ENCODE data around the gene AZU1.

AZU1 gene

GRCh38 chr19:827710-828321, at the start of gene AZU1:
TSS of gene AZU1 (plus strand) at chr19:827837. CDS start at chr19:827847, 10 bp downstream.
- no peak for DNase-seq (ENCODE audit: low read depth)

DNA sequence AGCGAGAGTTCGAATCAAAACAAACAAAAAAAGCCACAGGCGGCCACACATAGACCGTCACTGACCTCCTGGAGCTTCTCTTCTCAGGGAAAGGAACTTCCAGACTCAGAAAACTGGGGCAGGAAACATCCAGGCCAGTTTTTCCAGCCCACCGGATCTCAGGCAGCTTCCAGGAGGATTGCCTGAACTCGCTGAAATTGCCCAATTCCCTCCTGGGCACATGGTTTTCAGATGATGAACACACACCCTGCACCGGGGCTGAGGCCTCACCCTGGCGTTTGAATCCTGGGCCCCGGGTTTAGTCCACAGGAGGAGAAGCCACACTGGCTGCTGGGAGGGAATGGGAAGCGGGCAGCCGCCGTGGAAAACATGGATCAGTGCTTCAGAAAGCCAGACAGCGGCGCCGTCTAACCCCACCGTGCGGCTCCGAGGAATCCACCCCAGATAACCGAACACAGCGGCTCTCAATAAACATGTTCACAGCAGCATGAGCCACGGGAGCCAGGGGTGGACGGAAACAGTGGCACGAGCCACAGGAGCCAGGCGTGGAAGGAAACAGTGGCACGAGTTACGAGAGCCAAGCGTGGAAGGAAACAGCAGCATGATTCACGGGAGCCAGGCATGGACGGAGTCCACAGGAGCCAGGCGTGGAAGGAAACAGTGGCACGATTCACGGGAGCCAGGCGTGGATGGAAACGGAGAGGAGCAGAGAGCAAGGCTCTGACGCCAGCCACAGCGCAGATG, 48.6 kb upstream of the AZU1 start:
- no peak for DNase-seq (ENCODE audit: low read depth)

DNA sequence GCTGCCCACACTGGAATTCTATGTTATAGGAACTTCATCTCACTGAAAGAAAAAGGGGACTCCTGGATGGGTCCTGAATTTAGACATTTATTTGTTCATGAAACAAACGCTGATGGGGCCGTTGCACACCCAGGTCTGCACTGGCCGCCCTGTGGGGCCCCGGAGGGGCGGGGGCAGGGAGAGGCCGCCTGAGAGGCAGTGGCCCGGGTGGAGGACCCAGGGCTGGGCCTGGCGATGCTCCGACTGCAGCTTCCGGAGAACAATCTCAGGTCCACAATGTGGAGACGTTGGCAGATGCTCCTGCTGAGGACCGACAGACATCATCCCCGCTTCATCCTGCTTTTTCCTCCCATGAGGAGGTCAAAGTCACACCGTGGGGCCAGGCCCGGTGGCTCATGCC, 46.7 kb upstream of the AZU1 start:
- no peak for DNase-seq (ENCODE audit: low read depth)

DNA sequence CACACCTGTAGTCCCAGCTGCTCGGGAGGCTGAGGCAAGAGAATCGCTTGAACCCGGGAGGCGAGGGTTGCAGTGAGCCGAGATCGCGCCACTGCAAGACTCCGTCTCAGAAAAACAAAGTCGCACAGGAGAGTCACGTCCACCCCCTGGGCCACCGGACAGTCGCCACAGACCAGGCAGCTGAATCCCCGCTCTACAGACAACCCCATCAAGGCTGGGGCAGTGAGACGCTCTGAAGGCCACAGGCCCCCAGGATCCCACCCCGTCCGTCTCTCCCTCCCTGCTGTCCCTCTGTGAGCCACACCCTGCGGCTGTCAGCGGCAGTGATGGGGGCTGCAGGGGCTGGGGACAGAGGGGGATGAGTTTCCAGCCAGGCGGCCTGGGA, 45.8 kb upstream of the AZU1 start:
- DNase-seq (ENCODE audit: low read depth): no peak

- DNase-seq (ENCODE audit: low read depth): no peak
These were observed 45.3 kb upstream of the AZU1 start for GRCh38 chr19:782185-782877.

GRCh38 chr19:782878-783668, 44.6 kb upstream of the AZU1 start:
- DNase-seq (ENCODE audit: low read depth): no peak

DNA sequence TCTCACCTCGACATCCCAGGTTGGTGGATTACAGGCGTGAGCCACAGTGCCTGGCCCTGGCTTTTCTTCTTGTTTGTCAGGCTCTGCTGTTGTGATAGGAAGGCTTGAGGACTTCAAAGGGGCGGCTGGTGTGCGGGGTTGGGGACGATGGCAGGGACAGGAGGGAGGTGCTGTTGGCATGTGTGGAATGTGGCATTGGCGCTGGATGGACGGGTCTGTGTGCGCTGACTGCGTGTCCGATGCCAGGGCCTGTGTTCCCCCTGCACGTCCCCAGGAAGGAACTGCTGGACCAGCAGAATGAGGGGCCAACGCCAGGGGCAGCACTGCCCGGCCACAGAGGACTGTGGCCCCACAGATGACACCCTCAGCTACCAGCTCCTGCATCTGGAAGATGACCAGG, 43.1 kb upstream of the AZU1 start:
- DNase-seq (ENCODE audit: low read depth): no peak

DNA sequence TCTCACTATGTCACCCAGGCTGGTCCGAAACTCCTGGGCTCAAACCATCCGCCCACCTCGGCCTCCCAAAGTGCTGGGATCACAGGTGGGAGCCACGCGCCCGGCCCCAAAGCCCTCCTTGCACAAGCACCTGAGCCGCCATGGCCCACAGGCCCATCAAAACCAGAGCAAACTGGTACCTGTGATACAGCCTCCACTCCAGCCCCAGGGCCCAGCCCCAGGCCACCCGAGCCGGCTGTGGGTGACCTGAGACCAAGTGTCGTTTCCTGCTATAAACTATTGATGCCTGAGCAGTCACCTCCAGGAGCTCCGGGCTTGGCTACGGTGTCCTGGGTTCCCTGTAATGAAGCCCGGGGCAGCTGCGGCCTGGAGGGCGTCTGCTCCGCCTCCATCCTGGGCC, 40.1 kb upstream of the AZU1 start:
- no peak for DNase-seq (ENCODE audit: low read depth)

DNA sequence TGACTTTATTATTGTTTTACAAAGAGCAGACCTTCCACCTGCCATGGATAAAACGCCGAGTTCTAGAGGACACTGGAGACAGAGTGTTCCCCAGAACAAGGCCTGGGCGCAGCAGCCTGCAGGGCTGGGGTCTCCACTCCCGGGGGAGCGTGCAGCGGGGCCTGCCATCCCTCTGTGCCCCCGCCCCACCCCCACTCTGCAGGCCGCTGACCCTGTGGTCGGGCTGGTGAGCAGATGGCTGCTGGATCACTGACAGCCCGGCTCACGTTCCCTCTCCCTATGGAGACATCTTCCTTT, 39.0 kb upstream of the AZU1 start:
- no peak for DNase-seq (ENCODE audit: low read depth)

GRCh38 chr19:788983-789700, 38.5 kb upstream of the AZU1 start:
- no peak for DNase-seq (ENCODE audit: low read depth)

GRCh38 chr19:789701-790060, 38.0 kb upstream of the AZU1 start:
- DNase-seq (ENCODE audit: low read depth): no peak

DNA sequence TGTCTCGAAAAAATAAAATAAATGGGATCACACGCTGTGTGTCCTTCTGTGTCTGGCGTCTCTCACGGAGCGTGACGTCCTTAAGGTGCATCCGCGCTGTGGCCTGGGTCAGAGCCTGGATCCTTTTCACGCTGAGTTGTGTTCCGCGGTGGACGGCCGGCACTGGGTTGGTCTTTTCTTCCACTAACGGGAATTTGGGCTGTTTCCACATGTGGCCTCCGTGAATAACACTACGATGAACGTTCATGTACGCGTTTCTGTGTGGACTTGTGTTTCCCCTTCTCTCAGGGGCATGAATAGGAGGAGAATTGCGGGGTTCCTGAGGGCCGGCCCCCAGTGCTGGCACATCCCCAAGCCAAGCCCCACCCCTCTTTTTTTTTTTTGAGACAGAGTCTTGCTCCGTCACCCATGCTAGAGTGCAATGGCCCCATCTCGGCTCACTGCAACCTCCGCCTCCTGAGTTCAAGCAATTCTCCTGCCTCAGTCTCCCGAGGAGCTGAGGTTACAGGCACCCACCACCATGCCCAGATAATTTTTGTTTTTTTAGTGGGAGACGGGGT, 36.5 kb upstream of the AZU1 start:
- no peak for DNase-seq (ENCODE audit: low read depth)

GRCh38 chr19:791567-792305, 35.9 kb upstream of the AZU1 start:
- no peak for DNase-seq (ENCODE audit: low read depth)

DNA sequence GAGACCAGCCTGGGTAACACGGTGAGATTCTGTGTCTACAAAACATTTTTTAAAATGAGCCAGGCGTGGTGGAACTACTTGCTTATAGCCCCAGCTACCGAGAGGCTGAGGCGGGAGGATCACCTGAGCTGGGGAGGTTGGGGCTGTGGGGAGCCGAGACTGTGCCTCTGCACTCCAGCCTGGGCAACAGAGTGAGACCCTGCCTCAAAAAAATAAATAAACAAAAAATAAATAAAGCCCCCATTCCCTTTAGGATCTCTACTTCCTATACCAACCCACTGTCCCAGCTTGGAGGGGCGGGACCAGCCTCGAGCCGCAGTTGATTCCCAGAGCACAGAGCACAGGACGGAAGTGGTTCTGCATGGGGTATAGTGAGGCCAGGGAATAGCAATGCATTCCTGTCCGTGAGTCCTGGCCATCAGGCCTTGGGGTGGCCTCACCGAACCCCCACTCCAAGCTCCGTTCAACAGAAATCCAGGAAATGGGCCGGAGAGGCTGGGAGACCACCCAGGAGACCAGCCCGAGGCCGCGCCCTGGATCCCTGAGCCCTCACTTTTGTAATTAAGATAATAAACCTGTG, 35.2 kb upstream of the AZU1 start:
- no peak for DNase-seq (ENCODE audit: low read depth)

DNA sequence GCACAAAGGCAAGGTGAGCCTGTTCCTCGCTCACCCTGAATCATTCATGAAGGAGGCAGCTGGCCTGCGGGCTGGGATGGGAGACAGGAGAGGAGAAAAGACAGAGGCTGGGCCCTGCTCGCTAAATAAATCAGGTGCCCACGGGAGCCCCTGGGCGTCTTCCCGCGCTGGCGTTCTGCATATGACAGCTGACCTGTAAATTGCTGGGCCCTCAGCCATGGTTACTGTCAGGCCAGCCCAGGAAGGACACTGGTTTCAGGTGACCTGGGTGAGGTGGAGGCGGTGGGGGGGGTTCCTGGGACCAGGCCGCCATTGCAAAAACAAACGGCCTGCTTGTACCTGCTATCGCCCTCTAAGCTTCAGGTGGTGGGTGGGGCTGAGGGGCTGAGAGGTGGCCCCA, 33.8 kb upstream of the AZU1 start:
- no peak for DNase-seq (ENCODE audit: low read depth)

- DNase-seq (ENCODE audit: low read depth): no peak
These were observed 32.5 kb upstream of the AZU1 start for GRCh38 chr19:795073-795611.

DNA sequence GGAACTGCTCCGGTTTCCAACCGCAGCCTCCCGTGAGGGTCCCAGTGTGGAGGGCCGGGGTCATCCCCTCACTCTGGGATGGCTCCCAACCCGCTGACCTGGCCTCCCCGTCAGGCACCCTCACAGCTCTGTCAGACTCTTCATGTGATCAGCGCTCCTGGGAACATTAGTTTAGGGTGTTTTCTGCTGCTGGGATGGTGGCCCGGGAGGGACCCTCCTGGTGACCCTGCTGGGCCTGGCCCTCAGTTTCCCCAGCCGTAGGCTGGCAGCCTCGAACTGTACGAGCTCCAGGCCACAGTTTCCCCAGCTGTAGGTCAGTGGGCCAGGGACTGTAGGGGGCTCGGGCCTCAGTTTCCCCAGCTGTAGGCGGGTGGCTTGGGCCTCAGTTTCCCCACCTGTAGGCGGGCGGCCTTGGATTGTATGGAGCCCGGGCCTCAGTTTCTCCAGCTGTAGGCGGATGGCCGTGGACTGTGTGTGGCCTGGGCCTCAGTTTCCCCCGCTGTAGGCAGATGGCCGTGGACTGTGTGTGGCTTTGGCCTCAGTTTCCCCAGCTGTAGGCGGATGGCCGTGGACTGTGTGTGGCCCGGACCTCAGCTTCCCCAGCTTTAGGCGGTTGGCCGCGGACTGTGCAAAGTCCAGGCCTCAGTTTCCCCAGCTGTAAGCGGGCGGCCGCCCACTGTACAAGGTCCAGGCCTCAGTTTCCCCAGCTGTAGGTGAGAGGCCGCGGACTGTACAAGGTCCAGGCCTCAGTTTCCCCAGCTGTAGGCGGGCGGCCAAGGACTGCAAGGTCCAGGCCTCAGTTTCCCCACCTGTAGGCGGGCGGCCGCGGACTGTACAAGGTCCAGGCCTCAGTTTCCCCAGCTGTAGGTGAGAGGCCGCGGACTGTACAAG, 31.7 kb upstream of the AZU1 start:
- no peak for DNase-seq (ENCODE audit: low read depth)

- DNase-seq (ENCODE audit: low read depth): peak; percentile 98
These were observed 30.7 kb upstream of the AZU1 start, which contains the start of gene PTBP1 for GRCh38 chr19:796692-797527. TSS of gene PTBP1 (plus strand) at chr19:797452. CDS start at chr19:797498, 46 bp downstream.
